Hepatocyte (in vitro differentiated cells): ENCODE data around the gene RABGGTA. TPM values are rescaled to one million over a fixed set of nuclear protein-coding genes. Genes with fewer than 3 reads are reported as not detected.
A peak's percentile ranks its signal among the peaks of the same experiment; 100 is the strongest.

Experiments used
- DNase-seq: peaks from one replicate; pipeline ENCODE4 v3.0.0-alpha.2; 2016; ENCODE audit warnings: low spot score
- H2AFZ ChIP-seq: fragments of 200-600 bp; sonication (generic); 2 replicates; pipeline ENCODE4 v1.6.0; 2016; ENCODE audit warnings: antibody characterized with exemption, mild to moderate bottlenecking
- H3K27ac ChIP-seq: fragments of 200-600 bp; sonication (generic); 2 replicates; pipeline ENCODE4 v1.5.1; 2016; ENCODE audit warnings: mild to moderate bottlenecking
- H3K27me3 ChIP-seq: fragments of 200-600 bp; sonication (generic); 2 replicates; pipeline ENCODE4 v1.6.1; 2016
- H3K36me3 ChIP-seq: fragments of 200-600 bp; sonication (generic); replicated peaks from 2 replicates; pipeline ENCODE4 v1.5.1; 2016; ENCODE audit warnings: low read depth; ENCODE audit not compliant: insufficient read depth
- H3K4me1 ChIP-seq: fragments of 200-600 bp; sonication (generic); 2 replicates; pipeline ENCODE4 v1.5.1; 2016; ENCODE audit warnings: mild to moderate bottlenecking, moderate library complexity; ENCODE audit not compliant: insufficient read depth
- H3K4me2 ChIP-seq: fragments of 200-600 bp; sonication (generic); 2 replicates; pipeline ENCODE4 v1.6.0; 2016
- H3K4me3 ChIP-seq: fragments of 200-600 bp; sonication (generic); 2 replicates; pipeline ENCODE4 v1.5.1; 2016; ENCODE audit warnings: mild to moderate bottlenecking
- H3K79me2 ChIP-seq: fragments of 200-600 bp; sonication (generic); 2 replicates; pipeline ENCODE4 v1.6.0; 2017; ENCODE audit warnings: mild to moderate bottlenecking
- H3K9me2 ChIP-seq: fragments of 200-600 bp; sonication (generic); replicated peaks from 2 replicates; pipeline ENCODE4 v1.6.0; 2017; ENCODE audit warnings: mild to moderate bottlenecking; ENCODE audit not compliant: insufficient read depth
- H3K9me3 ChIP-seq: fragments of 200-600 bp; sonication (generic); 2 replicates; pipeline ENCODE4 v1.5.1; 2016; ENCODE audit warnings: low read depth, mild to moderate bottlenecking
- H4K20me1 ChIP-seq: fragments of 200-600 bp; sonication (generic); 2 replicates; pipeline ENCODE4 v1.6.0; 2016; ENCODE audit warnings: mild to moderate bottlenecking; ENCODE audit not compliant: insufficient read depth, poor library complexity, severe bottlenecking
- CTCF ChIP-seq: fragments of 200-600 bp; sonication (generic); IDR thresholded peaks from 2 replicates; pipeline ENCODE4 v1.5.1; 2016; ENCODE audit warnings: antibody characterized with exemption, mild to moderate bottlenecking; ENCODE audit not compliant: poor library complexity
- EZH2 ChIP-seq: fragments of 200-600 bp; sonication (generic); IDR thresholded peaks from 2 replicates; pipeline ENCODE4 v1.6.1; 2016; ENCODE audit warnings: antibody characterized with exemption, mild to moderate bottlenecking, borderline replicate concordance
- EZH2phosphoT487 ChIP-seq: fragments of 200-600 bp; sonication (generic); IDR thresholded peaks from one replicate; pipeline ENCODE4 v1.6.1; 2018; ENCODE audit warnings: antibody characterized with exemption, mild to moderate bottlenecking, low read depth, moderate library complexity; ENCODE audit not compliant: unreplicated experiment, severe bottlenecking
- WGBS: methylation state at CpG from one replicate; pipeline ENCODE4 v1.1.6; 2016; ENCODE audit warnings: low lambda C conversion rate; ENCODE audit errors: missing lambda C conversion rate; 5-methylcytosine and 5-hydroxymethylcytosine counted together
- polyA plus RNA-seq: library from polyadenylated mRNA; unstranded; fragments of >200 nt; fragmentation: Nextera tagmentation; extraction: Ambion mirVana; gene quantifications from 2 replicates; pipeline ENCODE4 v1.2.1, GENCODE V29; 2016
- total RNA-seq: library from RNA; depleted of rRNA; stranded (reverse); fragments of >200 nt; gene quantifications from 2 replicates; pipeline ENCODE4 v1.2.3, GENCODE V29; 2014

RABGGTA gene
- total and polyA plus RNA-seq, 2 experiments from 2014 or later: 18.2 to 36.0 TPM

DNA sequence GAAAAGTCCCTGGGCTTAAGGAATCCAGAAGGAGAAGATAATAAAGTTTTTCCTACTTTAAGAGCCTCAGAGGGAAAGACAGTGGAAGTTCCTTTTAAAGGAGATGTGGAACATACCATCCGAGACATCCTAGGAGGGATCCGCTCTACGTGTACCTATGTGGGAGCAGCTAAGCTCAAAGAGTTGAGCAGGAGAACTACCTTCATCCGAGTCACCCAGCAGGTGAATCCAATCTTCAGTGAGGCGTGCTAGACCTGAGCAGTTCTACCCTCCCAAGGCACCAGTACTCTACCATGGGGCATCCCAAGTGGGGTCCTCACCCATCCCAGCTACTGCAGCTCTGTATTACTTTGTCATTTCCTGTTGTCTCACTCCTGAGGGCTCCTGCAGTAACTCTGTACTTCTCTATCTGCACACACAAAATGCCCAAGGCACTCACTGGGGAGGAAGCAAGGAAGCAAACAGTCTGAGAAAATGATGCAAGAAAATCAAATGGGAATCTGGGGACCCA, 32.8 kb downstream of the RABGGTA start:
- no peaks in the 10 kb centered on the region for H3K27me3 ChIP-seq
- WGBS: 95% methylated on average over 5 of the region's 5 CpGs
- H2AFZ ChIP-seq: no peak overlapping the region
- no peak overlapping the region for H3K4me2 ChIP-seq
- no peaks in the 10 kb centered on the region for H3K36me3 ChIP-seq
- no peak overlapping the region for H3K4me3 ChIP-seq
- peaks cover 11% of the 10 kb centered on the region for H3K4me1 ChIP-seq
- H4K20me1 ChIP-seq: peaks cover 4% of the 10 kb centered on the region
- H3K9me3 ChIP-seq: no peaks in the 10 kb centered on the region
- no peak overlapping the region for H3K27ac ChIP-seq
- no peak for DNase-seq
- peaks cover 50% of the 10 kb centered on the region for H3K79me2 ChIP-seq
- no peaks in the 10 kb centered on the region for H3K9me2 ChIP-seq
- no peak for TF ChIP-seq EZH2
- TF ChIP-seq CTCF: no peak
- no peak for TF ChIP-seq EZH2phosphoT487

- H3K9me3 ChIP-seq: no peaks in the 10 kb centered on the region
- peaks cover 54% of the 10 kb centered on the region for H3K79me2 ChIP-seq
- TF ChIP-seq EZH2phosphoT487 (no peak), CTCF (no peak), EZH2 (no peak)
- no peak overlapping the region for H3K27ac ChIP-seq
- H2AFZ ChIP-seq: no peak overlapping the region
- peaks cover 4% of the 10 kb centered on the region for H4K20me1 ChIP-seq
- 97% methylated on average over 5 of the region's 5 CpGs for WGBS
- H3K4me1 ChIP-seq: peaks cover 12% of the 10 kb centered on the region
- no peak overlapping the region for H3K4me3 ChIP-seq
- H3K4me2 ChIP-seq: no peak overlapping the region
- no peaks in the 10 kb centered on the region for H3K36me3 ChIP-seq
- DNase-seq: peak; percentile 44
- no peaks in the 10 kb centered on the region for H3K27me3 ChIP-seq
- no peaks in the 10 kb centered on the region for H3K9me2 ChIP-seq
These were observed 33.3 kb downstream of the RABGGTA start for GRCh38 chr14:24238123-24238522.

GRCh38 chr14:24237463-24237955, 33.9 kb downstream of the RABGGTA start:
- Histone ChIP-seq H3K9me2 (no peaks in the 10 kb centered on the region), H3K4me1 (peaks cover 12% of the 10 kb centered on the region), H3K27me3 (no peaks in the 10 kb centered on the region), H3K4me3 (no peak overlapping the region), H3K36me3 (no peaks in the 10 kb centered on the region), H3K79me2 (peaks cover 57% of the 10 kb centered on the region), H3K9me3 (no peaks in the 10 kb centered on the region), H3K4me2 (no peak overlapping the region), H4K20me1 (peaks cover 4% of the 10 kb centered on the region), H2AFZ (no peak overlapping the region), H3K27ac (no peak overlapping the region)
- 94% methylated on average over 2 of the region's 2 CpGs for WGBS
- TF ChIP-seq EZH2phosphoT487 (no peak), CTCF (no peak), EZH2 (no peak)
- DNase-seq: no peak
